ENCODE data around the gene LRTM2.

GRCh38 chr12:1872448-1872847 lies 52.1 kb downstream of the LRTM2 start:
- TF ChIP-seq REST (IDR thresholded peaks at IDR 0.05; ENCODE audit: borderline replicate concordance) (no peak), CTCF (IDR thresholded peaks at IDR 0.05; ENCODE audit: poor library complexity, severe bottlenecking) (no peak), TAF1 (IDR thresholded peaks at IDR 0.05; ENCODE audit: low read depth) (no peak), POLR2AphosphoS5 (IDR thresholded peaks at IDR 0.05) (no peak), SMC3 (conservative IDR thresholded peaks at IDR 0.05; ENCODE audit: poor library complexity) (no peak), EZH2 (IDR thresholded peaks at IDR 0.05; ENCODE audit: borderline replicate concordance, insufficient read depth, low read length, poor library complexity, severe bottlenecking) (no peak)
